ENCODE measurements around the gene RAPGEF6. TPM values are rescaled to one million over a fixed set of nuclear protein-coding genes. Genes with fewer than 3 reads are reported as not detected.

Gene RAPGEF6
- total and polyA plus RNA-seq, 2 experiments from 2014 or later = 9.5 to 20.3 TPM

- no peak for TF ChIP-seq CTCF (conservative IDR thresholded peaks at IDR 0.05; ENCODE audit: low read depth in 2 of 2)
These were observed 109.2 kb downstream of the RAPGEF6 start (continued) for GRCh38 chr5:131525805-131526204.

GRCh38 chr5:131524431-131524830 lies 110.6 kb downstream of the RAPGEF6 start:
- peaks cover 3% of the 10 kb centered on the region; the same call in 1 of the 3 replicates for H3K36me3 Mint-ChIP-seq (ENCODE audit: low read depth)
- 0 out of 3 replicates have a peak, but pooled peaks have one; percentile 32 for ATAC-seq
- Histone ChIP-seq H3K27me3 (ENCODE audit: insufficient read depth) (no peaks in the 10 kb centered on the region), H4K20me1 (replicated peaks; ENCODE audit: insufficient read depth) (no peaks in the 10 kb centered on the region; the same call in 1 of the 2 replicates), H3K36me3 (ENCODE audit: insufficient read depth) (no peaks in the 10 kb centered on the region), H3K79me2 (replicated peaks; ENCODE audit: insufficient read depth) (no peaks in the 10 kb centered on the region), H3K9me2 (ENCODE audit: insufficient read depth) (no peaks in the 10 kb centered on the region), H3K4me1 (ENCODE audit: insufficient read depth) (no peaks in the 10 kb centered on the region; the same call in 1 of the 2 replicates), H3K27ac (ENCODE audit: low read depth) (no peak overlapping the region), H3K4me3 (no peak overlapping the region), H3K4me2 (no peak overlapping the region), H3F3A (replicated peaks; ENCODE audit: low read depth) (no peaks in the 10 kb centered on the region), H2AFZ (no peak overlapping the region)
- no peaks in the 10 kb centered on the region for H3K9me3 Mint-ChIP-seq
- peaks cover 6% of the 10 kb centered on the region; the same call in 1 of the 3 replicates for H3K4me1 Mint-ChIP-seq
- no peak overlapping the region for H3K4me3 Mint-ChIP-seq
- no peak for DNase-seq (ENCODE audit: low spot score)
- no peak overlapping the region; the same call in 1 of the 2 replicates for H3K27ac Mint-ChIP-seq
- peaks cover 2% of the 10 kb centered on the region for H3K27me3 Mint-ChIP-seq (ENCODE audit: insufficient read depth, low read depth, poor library complexity)
- TF ChIP-seq REST (IDR thresholded peaks at IDR 0.05; ENCODE audit: unreplicated experiment) = no peak
- no peak for TF ChIP-seq ZNF114 (CRISPR knock-in tag; IDR thresholded peaks at IDR 0.05)
- TF ChIP-seq STAT1 (IDR thresholded peaks at IDR 0.05; ENCODE audit: unreplicated experiment) = no peak
- TF ChIP-seq EZH2phosphoT487 (IDR thresholded peaks at IDR 0.05; ENCODE audit: unreplicated experiment) = no peak
- TF ChIP-seq ZNF331 (CRISPR knock-in tag; IDR thresholded peaks at IDR 0.05; ENCODE audit: low read depth) = no peak
- no peak for TF ChIP-seq NANOG (IDR thresholded peaks at IDR 0.05; ENCODE audit: borderline replicate concordance)
- no peak for TF ChIP-seq ETS1 (IDR thresholded peaks at IDR 0.05)
- TF ChIP-seq CTCF (conservative IDR thresholded peaks at IDR 0.05; ENCODE audit: low read depth in 2 of 2) = no peak
- no peak for TF ChIP-seq CREB1 (CRISPR knock-in tag; IDR thresholded peaks at IDR 0.05; ENCODE audit: low read depth)
- TF ChIP-seq EZH2 (IDR thresholded peaks at IDR 0.05; ENCODE audit: low read depth, unreplicated experiment) = no peak
- no peak for TF ChIP-seq POLR2AphosphoS5 (IDR thresholded peaks at IDR 0.05; ENCODE audit: low read depth)

Data from GM23338 (cell line).